UCSD-AML1 (cell line): Measurements from ENCODE around the gene CALHM3.
A peak's percentile ranks its signal among the peaks of the same experiment; 100 is the strongest.

Experiments
- DNase-seq: peaks from one replicate; lab custom pipeline; 2025; ENCODE audit not compliant: unreplicated experiment; lab: John Stamatoyannopoulos, UW

The CALHM3 gene

DNA sequence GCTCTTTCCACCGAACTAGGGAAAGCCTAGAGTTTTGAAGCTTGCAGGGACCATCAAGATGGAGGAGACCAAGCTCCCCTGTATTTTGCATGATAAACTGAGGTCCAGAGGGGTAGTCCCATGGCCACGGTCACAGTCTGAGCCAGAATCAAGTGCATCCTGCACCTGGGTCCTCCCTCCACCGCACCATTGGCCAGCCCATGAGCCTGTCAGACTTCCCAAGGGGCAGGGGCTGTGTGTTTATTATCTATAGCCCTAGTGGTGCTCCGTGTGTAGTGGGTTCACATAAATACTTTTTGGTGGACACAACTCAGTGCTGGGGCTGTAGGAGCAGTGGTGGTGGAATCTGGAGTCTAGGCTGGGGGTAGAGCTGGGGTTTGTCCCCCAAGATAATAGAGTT lies 3.6 kb downstream of the CALHM3 start:
- no peak for DNase-seq

DNA sequence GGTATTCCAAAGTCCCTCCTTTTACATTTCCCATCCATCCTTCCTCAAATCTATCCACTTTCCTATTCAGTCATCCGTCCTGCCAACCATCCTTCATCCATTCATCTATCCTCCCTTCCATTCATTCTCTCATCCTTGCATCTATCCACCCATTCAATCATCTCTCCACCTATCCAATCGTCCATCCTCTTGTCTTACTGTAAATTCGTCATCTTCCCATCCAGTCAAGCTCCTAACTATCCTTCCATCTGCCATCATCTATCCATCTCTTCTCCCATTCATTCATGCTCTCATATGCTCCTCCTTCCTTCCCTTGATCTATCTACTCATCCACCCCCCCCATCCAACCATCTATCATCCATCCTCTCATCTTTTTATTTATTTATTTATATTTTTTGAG lies 5.0 kb downstream of the CALHM3 start:
- no peak for DNase-seq

DNA sequence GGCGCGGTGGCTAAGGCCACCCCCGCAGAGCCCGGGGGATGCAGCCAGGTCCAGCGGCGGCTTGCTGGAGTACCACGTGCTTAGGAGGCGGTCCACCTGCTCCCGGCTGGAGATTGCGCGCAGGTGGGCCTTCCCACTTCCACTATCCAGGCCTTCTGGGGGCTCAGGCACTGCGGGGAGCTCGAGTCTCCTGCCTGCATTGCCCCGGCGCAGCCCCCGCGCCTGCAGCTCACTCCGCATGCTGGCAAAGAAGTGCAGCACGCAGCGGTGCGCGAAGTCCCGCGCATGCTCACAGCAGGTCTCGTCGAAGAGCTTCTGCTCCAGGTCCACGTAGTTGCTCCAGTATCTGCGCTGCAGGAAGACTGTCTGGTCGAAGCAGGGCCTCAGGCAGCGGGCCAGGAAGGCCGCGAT lies 5.8 kb downstream of the CALHM3 start:
- DNase-seq = no peak

DNA sequence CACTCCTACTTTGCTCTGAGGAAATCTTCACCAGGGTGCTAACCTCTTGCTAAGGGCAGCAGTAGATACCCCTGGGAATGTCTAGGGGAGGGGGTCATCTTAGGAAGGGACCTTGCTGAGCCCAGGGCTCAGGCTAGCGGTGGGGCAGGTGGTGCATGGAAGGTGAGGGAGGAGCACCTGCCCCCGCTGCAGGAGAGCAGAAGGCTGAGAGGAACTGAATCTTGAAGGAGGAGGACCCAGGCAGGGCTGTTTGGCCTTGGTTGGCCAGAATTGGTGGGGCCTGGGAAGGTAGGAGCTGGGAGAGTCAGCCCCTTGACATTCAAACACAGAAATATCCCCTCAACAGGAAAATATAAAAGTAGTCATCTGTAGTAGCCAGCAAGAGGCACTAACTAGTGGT lies 7.0 kb downstream of the CALHM3 start:
- no peak for DNase-seq

DNA sequence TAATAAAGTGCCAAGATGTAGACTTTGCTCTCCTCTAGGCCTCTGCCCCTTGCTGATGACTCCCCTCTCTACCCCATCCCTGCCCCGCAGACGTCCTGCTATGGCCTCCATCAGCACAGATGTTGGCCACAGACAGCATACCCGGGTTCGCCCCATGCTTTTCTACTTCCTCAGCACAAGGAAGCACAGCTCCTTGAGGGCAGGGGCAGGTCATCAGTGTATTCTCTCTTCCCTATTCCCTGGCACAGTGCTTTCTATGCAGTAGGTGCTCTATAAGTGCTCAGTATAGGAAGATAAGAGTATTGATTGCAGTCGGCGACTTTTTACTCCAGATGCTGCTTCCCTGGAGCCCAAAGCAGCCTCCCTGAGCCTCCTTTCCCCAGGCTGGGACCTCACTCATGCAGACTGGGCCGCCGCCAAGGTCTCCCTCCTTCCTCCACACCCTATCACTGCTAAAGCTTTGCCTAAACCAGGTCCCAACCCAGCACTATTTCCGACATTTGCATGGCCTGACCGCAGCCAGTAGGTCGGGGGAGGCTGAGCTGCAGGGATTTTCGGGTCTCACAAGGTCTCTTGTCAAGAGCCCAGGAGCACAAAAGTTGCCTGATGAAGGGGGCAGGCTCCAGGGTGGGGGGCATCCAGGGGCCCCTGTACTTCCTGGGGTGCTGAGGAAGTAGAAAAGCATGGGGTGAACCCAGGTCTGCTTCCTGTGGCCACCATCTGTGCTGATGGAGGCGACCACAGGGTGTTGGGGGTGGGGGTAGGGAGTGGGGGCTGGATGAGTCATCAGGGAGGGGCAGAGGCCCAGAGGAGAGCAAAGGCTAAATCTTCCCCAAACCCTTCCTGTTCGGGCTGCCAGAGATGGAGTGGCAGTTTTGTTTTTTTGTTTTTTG lies 8.0 kb downstream of the CALHM3 start:
- DNase-seq = peak; percentile 83

DNA sequence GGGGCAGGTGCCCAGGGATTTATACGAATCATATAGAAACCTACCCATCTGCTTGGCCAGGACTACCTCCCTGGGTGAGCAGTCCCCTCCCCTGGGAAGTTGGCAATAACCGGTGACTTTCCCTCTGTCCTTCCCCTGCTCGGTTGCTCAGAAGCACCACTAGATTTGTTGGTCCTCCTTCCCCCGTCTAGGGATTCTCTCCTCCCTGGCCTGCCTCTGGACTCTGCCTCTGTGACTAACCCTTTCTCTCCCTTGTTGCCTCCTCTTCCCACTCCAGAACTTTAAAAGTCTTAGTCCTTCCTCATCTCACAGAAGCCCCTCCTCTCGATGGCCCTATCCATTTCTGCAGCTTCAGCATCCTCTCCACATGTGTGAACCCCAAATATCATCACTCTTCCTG lies 9.8 kb downstream of the CALHM3 start:
- DNase-seq = no peak

DNA sequence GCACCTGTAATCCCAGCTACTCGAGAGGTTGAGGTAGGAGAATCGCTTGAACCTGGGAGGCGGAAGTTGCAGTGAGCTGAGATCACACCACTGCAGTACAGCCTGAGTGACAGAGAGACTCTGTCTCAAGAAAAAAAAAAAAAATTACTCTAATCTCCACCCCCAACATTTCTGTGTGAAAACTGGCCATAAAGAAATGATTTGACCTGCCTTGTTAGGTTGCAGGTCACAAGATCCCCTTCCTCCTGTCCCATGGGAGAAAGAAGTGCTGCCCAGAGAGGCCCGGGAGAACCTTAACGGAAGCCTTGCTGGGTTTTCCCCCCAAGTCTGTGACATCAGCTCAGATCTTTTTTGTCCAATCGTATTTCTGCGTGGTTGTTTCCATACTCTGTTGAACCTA lies 11.6 kb downstream of the CALHM3 start:
- DNase-seq = no peak

DNA sequence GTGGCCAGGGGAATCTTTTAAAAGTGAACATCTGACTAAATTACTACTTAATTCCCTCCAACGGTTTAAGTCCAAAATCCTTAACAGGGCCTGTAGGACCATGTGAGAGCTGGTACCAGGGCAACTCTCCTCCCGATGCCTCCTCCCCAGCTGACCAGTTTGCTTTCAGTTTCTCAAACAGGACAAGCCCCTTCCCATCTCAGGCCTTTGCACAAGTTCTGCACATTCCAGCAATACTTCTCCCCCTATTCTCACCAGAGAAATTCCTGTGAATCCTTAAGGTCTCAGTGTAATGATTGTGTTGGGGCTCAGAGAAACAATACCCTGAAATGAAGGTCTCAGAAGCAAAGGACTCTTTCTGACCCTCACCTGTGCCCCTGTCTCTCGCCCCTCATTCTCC lies 12.3 kb downstream of the CALHM3 start:
- no peak for DNase-seq

DNA sequence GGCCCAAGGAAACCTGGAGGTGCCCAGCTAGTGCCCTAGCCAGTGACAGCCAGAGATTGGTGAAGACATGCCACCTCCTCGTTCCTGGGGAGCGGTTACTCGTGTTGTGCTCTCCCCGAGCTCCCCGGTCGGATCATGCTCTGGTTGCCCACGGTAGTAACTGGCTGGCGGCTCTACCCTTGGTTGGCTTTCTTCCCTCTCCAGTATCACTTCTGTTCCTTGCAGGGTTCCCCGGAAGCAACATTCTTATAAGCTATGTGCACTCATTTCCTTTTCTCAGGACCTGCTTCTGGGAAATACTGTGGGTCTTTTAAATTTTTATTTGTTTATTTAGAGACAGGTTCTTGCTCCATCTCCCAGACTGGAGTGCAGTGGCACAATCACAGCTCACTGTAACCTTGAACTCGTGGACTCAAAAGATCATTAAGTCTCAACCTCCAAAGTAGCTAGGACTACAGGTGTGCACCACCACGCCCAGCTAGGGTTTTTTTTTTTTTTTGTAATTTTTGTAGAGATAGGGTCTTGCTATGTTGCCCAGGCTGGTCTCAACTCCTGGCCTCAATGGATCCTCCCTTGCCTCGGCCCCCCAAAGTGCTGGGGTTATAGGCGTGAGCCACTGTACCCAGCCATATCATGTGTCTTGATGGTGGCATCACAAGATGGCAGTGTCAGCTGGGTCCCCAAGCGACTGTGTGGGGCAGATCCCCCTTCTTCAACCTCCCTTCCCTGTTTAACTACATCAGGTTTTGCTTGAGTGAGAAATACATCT lies 13.4 kb downstream of the CALHM3 start:
- no peak for DNase-seq

DNA sequence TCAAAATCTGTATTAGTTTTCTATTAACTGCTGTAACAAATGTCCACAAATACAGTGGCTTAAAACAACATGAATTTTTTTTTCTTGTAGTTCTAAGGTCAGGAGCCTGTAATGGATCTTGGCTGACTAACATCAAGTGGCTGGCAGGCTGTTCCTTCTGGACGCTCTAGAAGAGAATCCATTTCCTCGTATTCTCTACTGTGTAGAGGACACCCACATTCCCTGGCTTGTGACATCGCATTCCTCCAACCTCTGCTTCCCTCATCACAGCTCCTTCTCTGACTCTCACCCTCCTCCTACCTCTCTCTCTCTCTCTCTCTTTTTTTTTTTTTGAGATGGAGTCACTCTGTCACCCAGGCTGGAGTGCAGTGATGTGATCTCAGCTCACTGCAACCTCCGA lies 15.5 kb downstream of the CALHM3 start:
- DNase-seq = no peak

DNA sequence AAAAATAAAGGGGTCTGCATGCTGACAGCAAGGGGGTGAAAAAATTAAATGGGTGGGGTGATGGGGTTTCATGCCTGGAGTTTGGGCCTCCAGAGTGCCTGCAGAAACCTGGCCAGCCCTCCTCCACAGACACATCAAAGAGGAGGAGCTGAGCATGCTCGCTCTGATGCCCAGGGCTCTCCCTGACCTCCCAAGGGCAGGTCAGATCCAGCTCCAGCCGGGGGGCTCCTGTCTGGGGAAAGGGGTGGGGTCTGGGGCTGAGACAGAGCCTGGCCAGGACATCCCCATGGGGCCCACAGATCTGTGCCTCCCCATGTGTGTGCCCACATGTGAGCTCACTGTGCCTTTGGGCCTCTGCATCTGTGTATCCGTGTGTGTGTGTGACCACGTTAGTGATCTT lies 19.4 kb downstream of the CALHM3 start:
- DNase-seq = no peak

DNA sequence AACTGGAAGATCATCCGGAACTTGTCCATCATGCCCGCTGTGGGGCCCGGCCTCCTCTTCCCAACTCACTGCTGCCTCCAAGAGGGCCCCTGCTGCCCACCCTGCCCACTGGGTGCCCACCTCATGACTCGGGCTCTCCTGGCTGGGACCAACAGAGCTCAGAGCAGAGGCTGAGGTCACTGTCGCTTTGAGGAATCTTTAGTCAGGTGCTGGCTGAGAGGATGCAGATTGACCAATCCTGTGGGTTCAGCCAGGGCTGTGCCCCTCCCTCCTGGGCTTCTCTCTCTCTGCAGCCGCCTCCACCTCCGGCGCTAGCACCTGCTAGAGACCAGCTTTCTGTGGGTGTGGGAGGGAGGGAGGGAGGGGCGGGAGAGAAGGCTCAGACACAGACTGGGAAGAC lies 20.3 kb downstream of the CALHM3 start, which contains the start of gene CALHM1:
TSS of gene CALHM1 (minus strand) at position 181 of the 400 bp plus-strand sequence. CDS start at position 32, 149 bp downstream.
- no peak for DNase-seq

DNA sequence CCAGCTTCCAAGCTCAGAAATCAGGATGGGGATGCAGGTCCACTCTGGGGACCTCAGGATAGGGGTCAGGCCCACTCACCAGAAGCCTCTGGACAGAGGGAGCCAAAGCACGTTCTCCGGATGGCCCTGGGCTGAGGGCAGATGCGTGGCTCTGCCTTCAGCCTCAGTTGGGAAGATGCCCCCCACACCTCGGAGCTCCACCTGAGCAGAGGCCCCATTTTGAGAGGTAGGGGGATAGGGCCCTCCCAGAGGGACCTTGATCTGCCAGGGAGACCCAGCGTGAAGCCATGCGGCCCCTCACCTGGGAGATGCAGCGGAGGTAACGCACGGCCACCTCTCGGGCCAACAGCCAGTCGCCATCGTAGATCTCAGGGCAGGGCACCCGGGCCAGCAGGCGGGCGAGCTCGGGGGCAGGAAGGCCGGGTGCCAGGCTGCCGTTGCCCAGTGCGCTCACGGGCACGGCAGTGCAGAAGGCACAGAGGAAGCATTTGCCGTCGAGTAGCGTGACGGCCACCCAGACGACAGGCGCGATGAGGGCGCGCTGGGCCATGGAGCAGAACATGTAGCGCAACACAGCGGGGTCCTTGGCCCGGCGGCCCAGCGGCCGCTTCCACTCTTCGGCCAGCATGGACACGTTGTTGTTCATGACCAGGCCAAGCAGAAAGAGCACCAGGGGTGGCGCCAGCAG lies 21.0 kb downstream of the CALHM3 start:
- DNase-seq = no peak

DNA sequence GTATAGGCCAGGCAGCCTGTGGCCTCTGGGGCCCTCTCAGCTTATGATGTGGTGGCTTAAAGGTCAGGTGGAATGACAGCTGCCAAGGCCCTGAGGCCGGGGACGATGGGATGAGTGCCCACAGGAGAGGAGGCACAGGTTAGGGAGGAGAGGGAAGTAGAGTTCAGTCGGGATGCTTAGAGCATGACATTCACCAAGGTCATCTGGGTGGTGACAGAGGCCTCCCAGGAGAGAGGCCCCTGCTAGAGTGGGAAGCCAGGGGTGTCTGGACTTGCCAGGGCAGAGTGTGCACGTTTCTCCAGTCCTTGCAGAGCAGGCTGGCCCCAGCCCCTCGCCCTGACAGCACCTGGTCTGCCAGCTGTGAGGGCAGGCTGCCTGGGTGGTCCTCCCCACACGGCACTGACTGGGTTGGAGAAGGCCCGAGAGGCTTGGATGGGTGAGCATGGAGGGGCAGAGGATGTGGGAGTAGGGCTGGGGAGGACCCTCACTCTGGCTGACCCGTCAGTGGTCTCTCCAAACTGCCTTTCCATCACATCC lies 21.8 kb downstream of the CALHM3 start:
- DNase-seq = no peak

DNA sequence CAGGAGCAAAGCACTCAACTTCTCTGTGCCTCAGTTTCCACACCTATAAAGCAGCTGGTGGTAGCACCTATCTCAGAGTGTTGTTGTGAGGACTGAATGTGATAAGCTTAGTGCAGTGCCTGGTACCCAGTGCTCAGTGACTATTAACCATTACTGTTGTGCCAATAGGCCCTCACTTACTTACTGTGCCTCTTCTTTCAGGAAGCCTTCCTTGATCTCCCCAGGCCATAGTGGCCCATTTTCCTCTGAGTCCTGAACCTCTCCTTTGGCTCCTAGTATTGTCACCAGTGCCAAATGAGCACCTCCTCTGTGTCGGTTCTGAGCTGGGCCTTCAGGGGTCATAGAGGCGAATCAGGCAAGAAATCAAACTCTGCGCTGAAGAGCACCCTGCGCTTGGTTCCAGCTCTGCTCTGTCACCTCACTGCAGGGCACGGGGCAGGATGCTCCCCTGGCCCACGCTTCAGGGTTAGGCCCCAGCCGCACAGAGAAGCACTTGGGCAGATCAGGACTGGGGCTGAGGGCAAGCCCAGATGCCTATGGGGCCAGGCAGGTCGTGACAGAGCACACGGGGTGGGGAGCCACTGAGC lies 22.9 kb downstream of the CALHM3 start:
- DNase-seq = no peak

DNA sequence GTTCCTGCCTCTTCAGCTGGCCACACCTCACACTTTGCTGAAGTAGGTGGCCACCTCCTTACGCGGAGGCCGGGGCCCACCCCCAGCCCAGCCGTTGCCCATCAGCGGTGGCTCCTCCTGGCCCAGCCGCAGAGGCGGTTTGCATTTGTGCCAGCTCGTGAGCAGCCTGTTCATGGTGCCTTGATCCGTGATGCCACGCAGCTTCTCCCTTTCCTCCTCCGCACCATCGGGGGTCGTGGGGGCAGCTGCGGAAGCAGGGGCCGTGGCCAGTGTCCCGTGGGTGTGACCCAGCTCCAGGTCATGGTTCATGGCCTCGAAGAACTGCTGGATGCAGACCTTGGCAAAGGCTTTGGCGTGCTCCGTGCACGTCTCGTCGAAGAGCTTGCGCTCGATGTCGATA lies 23.8 kb downstream of the CALHM3 start:
- no peak for DNase-seq

DNA sequence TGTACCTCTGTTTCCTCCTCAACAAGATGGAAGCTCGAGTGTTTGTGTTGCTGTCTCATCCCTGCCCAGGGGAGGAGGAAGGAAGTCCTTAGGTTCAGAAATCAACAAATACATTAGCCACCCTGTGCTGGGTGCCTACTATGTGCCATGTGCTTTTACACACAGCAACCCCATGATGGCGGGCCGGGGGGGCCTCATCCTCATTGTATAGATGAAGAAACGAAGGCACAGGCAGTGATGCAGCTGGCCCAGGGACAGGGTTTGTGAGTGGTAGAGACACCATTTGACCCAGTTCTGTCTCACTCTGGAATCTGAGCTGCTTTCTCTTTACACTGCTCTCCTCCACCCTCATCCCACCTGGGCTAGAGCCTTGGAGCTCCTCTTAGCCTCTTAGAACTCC lies 25.0 kb downstream of the CALHM3 start:
- DNase-seq = no peak

DNA sequence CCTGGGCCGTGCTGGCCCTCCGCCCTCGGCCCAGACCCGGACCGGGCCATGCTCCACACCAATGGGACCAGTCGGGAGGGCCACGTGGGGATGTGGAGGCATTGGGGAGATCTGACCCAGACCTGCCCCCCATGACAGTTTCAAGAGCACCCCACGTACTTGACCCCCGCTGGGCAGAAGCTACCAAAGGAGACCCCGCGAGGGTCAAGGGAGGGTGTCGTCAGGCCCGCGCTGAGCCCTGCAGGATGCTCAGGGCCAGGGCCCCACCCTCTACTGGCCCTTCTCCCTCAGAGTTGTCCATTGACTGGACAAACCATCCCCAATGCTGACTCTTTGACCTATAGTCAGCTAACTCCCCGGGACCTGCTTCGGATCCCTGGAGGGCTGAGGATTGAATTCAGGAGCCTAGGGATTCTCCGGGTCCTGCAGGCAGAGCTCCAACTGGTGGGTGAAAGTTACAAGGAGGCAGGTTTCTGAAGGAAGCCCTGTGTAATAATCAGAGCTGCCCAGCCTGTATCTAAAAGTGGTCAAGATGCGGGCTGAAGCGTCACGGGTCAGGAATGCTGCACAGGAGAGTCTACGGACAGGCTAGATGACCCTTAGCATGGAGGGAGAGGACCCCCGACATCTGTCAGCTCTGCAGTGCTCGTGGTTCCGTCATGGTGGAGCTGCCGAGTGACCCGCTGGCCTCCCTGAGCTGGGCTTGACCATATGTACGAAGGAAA lies 26.4 kb downstream of the CALHM3 start:
- no peak for DNase-seq

DNA sequence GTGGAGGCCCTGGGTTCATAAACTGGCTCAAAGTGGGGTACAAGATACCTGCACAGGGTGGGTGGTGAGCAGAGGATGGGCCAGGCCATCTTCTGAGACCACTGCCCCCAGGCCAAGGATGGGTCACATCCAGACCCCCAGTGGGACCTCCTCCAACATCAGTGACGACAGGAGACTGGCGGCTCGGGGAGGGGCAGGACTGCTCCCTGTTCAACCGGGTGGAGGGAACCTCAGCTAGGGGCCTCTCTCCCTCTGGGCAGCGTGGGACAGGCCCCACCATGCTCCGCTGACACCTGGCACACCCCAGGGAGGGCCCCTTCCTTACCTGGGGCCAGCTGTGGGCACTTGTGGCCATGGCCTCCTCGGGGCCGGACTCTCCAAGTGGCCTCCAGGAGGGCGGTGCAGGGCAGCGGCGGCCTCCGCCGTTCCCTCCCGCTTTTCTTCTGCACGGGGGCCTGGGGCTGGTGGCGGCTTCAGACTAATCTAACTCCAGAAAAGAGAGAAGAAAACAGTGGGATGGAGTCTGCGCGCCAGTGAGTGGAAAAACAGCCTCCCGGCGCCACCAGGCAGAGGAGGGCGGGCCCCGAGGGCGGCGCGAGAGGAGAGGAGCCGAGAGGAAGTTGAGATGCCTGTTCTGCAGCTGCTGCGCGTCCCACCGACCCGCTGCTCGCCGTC lies 27.1 kb downstream of the CALHM3 start, which contains the start of gene CALHM2:
TSS of gene CALHM2 (minus strand) at position 540 of the 675 bp plus-strand sequence. CDS start 2,429 bp downstream, outside the sequence.
- peak; percentile 66 for DNase-seq
